Smooth muscle cell of the brain vasculature (primary cell): Measurements from ENCODE around the gene ABCB10.
"Not testable (repeated sequence)": the region's sequence is repeated elsewhere in the genome, so short reads cannot be mapped to it uniquely, and the experiment has no call there.

Experiments used
- DNase-seq: peaks from one replicate; pipeline ENCODE4 v3.0.0-alpha.2; 2012; ENCODE audit warnings: low read depth, low spot score

ABCB10 gene

GRCh38 chr1:229537894-229538293 lies 20.6 kb downstream of the ABCB10 start:
- no peak for DNase-seq

- no peak for DNase-seq
These were observed 21.5 kb downstream of the ABCB10 start for GRCh38 chr1:229536982-229537381.

DNA sequence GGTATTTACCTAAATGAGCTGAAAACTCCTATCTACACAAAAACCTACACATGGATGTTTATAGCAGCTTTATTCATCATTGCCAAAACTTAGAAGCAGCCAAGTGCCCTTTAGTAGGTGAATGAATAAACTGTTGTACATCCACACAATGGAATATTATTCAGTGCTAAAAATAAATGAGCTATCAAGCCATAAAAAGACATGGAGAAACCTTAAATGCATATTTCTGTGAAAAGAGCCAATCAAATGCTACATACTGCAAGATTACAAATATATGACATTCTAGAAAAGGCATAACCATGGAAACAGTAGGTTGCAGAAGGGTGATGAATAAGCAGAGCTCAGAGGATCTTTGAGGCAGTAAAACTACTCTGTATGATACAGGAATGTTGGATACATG lies 23.3 kb downstream of the ABCB10 start:
- DNase-seq = no peak

- DNase-seq = no peak
These were observed 27.2 kb downstream of the ABCB10 start for GRCh38 chr1:229531326-229531725.

GRCh38 chr1:229529639-229530038 lies 28.9 kb downstream of the ABCB10 start:
- DNase-seq = no peak

DNA sequence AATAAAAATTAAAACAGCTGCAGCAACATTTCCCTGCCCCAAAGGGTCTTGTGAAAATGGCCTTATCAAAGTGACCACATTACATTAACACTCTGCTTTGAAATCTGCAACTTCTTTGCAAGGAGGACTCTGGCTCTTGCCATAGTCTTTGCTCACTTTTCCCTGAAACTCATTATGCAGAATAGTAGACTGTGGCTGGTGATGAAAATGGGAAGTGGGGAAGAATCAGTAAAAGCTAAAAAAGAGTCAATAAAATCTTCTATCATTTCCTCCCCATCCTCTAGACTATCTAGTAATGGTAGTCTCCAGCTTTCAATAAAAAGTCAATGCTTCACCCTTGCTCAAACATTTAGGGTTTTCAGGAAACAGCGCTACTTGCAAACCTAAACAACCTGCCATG lies 31.8 kb downstream of the ABCB10 start:
- DNase-seq = no peak

DNA sequence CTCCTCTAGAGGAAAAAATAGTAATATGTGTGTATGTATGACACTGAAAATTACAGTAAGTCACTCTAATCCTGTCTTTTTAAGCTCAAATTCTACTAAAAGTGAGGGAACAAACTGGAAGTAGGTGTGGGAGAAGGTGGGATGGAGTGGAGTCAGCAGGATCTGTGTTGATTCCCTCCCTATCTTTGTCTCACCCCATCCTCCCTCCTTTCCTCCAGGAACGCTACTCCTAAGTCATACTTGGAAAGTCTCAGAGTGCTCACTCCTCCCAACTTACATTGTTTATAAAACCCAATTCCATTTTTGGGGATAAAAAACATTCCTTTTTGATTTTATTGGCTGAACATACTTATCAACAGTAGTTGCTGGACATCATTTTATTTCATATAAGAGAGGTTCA lies 35.5 kb downstream of the ABCB10 start:
- DNase-seq = no peak

DNA sequence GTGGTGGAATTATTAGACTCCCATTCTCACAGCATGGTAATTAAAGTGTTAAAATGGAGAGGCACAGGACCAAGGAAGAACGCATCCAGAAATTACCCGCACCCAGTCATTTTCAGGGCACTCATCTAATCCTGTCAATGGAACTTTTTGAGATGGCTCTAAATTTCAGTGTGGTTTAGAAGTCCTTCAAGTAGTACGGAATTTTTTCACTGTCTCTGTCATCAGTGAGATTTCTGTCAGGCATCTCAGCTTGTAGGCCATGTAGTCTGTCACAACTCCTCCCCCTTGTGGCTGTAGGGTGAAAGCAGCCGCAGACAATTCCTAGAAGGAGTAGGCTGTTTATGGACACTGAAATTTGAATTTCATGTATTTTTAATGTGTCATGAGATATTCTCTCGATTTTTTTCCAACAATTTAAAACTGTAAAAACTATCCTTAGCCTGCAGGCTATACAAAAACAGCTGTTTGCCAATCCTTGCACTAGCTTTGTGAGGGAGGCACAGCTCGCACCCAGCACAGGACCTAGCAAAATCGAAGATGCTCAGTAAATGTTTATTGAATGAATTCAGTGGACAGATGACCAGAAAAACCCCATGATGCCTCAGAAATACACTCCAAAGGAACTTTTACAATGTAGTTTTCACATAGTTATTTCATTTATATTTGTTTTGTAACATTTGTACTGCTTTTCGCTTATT lies 43.8 kb downstream of the ABCB10 start:
- DNase-seq = peak; percentile 40

DNA sequence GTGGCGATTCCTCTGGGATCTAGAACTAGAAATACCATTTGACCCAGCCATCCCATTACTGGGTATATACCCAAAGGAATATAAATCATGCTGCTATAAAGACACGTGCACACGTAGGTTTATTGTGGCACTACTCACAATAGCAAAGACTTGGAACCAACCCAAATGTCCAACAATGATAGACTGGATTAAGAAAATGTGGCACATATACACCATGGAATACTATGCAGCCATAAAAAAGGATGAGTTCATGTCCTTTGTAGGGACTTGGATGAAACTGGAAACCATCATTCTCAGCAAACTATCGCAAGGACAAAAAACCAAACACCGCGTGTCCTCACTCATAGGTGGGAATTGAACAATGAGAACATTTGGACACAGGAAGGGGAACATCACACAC lies 46.9 kb downstream of the ABCB10 start:
- DNase-seq = not testable (repeated sequence)

GRCh38 chr1:229511201-229511600 lies 47.3 kb downstream of the ABCB10 start:
- DNase-seq = not testable (repeated sequence)

GRCh38 chr1:229509576-229509975 lies 48.9 kb downstream of the ABCB10 start:
- no peak for DNase-seq

GRCh38 chr1:229508823-229509337 lies 49.6 kb downstream of the ABCB10 start:
- DNase-seq = no peak

GRCh38 chr1:229507951-229508822 lies 50.3 kb downstream of the ABCB10 start, which contains the start of gene NUP133:
Gene NUP133 (minus strand): TSS chr1:229508341. CDS start chr1:229508249, 92 bp downstream.
- DNase-seq = peak; percentile 97

DNA sequence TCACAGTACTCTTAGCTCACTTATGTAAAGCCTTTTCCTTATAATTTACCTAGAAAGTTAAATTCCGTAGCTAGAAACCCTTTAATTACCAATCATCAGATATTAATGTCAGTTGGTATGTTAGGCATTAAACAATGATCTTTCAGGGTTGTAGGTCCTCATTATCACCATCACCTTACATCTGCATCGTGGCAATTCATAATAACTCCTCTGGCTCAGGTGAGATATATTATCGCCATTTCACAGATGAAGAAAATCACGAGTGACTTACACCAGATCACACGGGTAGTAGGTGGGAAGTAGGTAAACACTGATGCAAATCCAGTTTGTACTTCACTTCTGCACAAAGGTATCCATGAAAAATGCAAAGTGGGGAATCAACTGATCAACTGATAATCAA lies 51.0 kb downstream of the ABCB10 start:
- DNase-seq = no peak

DNA sequence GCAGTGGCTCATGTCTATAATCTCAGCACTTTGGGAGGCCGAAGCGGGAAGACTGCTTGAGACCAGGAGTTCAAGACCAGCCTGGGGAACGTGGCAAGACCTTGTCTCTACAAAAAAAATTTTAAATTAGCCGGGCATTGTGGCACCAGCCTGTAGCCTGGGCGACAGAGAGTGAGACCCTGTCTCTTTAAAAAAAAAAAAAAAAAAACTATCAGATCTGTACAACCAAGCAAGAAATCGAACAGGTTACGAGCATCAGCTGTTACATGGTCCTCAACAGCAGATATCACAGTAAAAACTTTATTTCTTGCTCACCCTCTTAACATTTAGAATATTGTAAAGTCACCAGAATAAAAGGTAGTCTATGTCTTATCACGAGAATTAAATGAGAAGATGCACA lies 51.9 kb downstream of the ABCB10 start:
- DNase-seq = no peak

DNA sequence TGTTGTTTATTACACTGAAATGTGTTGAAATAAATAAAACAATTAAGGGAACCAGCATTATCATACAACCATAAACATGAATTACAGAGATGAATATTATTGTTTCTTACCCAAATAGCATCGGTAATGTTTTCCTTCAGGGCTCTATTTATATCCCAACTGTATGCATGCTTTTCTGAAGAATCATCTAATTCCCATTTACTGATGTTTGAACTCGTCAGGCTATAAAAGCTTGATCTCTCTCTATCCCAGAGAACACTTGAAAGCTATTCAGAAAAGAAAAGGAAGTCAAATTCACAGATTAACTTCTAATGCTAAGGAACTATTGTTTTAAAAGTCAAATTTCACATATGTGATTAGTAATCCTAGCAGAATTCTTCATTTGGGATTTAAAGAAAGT lies 62.7 kb downstream of the ABCB10 start:
- no peak for DNase-seq

DNA sequence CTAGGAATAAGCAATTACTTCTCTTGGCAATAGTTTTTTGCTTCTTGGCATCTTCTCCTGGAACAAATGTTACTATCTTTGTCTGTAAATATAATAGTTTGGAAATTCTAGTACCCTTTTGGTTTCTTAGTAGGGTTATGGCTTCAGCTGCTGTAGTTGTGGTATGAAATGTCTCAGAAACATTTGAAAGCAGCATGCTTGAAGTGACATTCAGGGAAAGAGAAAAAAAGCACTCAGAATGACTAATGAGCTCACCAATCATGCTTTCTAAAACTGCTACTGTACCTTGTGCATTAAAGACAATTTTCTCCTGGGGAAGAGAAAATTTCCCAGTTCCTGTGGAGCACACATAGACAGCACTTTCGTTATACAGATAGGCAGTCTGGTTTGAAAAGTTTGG lies 71.3 kb downstream of the ABCB10 start:
- no peak for DNase-seq

DNA sequence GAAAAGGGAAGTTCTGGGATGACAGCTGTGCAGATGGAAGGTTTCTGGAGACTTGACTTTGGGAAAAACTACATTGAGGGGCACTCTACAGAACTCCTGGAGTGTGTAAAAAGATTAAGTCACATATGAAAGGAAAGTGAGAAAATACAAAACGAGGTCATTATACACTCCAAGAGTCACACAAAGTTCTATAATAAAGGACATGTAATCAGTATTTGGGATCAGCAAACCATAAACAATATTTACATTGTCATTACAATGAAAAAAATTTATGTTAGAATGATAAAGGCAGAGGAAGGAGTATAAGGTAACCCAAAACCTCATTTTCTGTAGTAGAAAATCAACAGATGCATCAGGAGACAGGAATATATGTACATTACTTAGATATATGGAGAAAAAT lies 73.2 kb downstream of the ABCB10 start:
- DNase-seq = no peak

DNA sequence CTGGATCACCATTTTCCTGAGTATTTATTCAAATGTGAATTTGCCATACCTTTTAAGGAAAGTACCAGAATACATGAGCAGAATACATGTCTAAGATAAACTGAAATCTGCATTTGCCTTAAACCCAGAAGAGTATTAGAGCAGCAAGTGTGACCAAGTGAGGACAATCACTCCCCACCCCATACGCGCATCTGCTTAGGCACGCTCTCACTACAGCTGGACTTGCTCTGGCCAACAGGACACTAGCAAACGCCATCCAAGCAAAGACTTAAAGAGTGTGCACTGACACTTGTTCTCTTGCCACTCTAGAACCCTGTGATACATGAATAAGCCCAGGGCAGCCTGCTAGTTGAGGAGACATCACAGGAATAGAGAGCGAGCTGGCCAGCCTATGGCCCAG lies 76.0 kb downstream of the ABCB10 start:
- DNase-seq = no peak

DNA sequence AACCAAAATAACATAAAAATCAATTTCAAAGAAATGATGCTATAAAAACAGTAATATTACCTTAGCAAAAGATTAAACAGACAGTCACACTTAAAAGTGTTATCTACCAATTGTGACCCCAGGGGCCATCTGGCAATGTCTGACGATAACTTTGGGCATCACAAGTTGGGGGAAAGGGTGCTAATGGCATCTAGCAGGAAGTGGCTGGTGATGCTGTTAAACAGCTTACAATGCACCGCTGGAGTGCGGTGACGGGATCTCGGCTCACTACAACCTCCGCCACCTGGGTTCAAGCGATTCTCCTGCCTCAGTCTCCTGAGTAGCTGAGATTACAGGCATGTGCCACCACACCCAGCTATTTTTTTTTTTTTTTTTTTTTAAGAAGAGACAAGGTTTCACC lies 78.0 kb downstream of the ABCB10 start:
- no peak for DNase-seq

DNA sequence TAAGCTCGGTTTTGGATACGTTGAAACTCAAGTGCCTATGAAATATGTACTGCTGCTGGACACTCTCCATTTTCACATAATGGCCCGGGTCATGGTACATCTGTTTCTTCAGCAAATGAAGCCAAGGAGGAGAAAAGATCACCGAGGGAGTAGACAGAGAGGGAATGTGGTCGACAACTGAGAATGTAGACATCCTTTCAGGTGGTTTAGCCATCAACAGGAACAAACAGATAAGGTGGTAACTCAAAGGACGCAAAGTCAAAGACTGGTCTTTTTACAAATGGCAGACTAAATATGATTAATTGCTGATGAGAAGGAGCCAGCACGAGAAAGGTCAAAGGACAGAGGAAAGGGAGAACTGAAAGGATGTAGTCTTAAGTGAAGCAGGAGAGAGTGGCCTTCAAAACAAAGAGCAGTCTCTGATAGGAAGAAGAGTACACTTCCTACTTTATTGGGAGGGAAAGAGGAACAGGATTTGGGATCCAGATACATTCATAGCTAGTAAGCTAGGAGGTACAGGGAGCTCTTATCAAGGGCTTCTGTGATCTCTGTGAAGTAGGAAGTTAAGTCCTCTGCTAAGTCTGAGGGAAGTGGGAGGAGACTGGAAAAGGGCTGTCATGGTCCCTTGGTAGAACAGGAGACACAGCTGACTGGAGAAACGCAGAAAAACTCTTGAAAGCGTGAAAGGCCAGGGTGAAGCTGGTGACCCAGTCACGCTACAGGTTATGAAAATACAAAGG lies 78.7 kb downstream of the ABCB10 start:
- no peak for DNase-seq

GRCh38 chr1:229478852-229479251 lies 79.7 kb downstream of the ABCB10 start:
- DNase-seq = no peak
